MM.1S (cell line): ENCODE data around the gene CLEC1A.

Source experiments
- DNase-seq: peaks from one replicate; pipeline ENCODE4 v3.0.0-alpha.2; 2015
- H2AFZ ChIP-seq: fragments of 300-600 bp; sonication (generic); 2 replicates; pipeline ENCODE4 v1.6.0; 2016; ENCODE audit warnings: antibody characterized with exemption, low read length
- H3F3A ChIP-seq: fragments of 300-600 bp; sonication (generic); 2 replicates; pipeline ENCODE4 v1.6.1; 2016; ENCODE audit warnings: mild to moderate bottlenecking, antibody characterized with exemption, low read length, moderate library complexity, mixed read lengths; ENCODE audit not compliant: insufficient read depth
- H3K27ac ChIP-seq: fragments of 300-600 bp; sonication (generic); 2 replicates; pipeline ENCODE4 v1.5.1; 2016; ENCODE audit warnings: mild to moderate bottlenecking, low read length
- H3K27me3 ChIP-seq: fragments of 300-600 bp; sonication (generic); replicated peaks from 2 replicates; pipeline ENCODE4 v1.6.0; 2016; ENCODE audit warnings: low read length; ENCODE audit not compliant: insufficient read depth
- H3K36me3 ChIP-seq: fragments of 300-600 bp; sonication (generic); replicated peaks from 2 replicates; pipeline ENCODE4 v1.6.1; 2016; ENCODE audit warnings: mild to moderate bottlenecking, low read length, mixed read lengths; ENCODE audit not compliant: insufficient read depth
- H3K4me1 ChIP-seq: fragments of 300-600 bp; sonication (generic); 2 replicates; pipeline ENCODE4 v1.6.1; 2016; ENCODE audit warnings: low read length, mixed read lengths
- H3K4me2 ChIP-seq: fragments of 300-600 bp; sonication (generic); 2 replicates; pipeline ENCODE4 v1.6.0; 2016; ENCODE audit warnings: low read depth, low read length
- H3K4me3 ChIP-seq: fragments of 300-600 bp; sonication (generic); 2 replicates; pipeline ENCODE4 v1.5.1; 2016; ENCODE audit warnings: low read length, mixed read lengths
- H3K79me2 ChIP-seq: fragments of 300-600 bp; sonication (generic); 2 replicates; pipeline ENCODE4 v1.6.1; 2016; ENCODE audit warnings: mixed run types, low read length, mixed read lengths
- H3K9ac ChIP-seq: fragments of 300-600 bp; sonication (generic); 2 replicates; pipeline ENCODE4 v1.6.1; 2016; ENCODE audit warnings: low read length, mixed read lengths
- H3K9me2 ChIP-seq: fragments of 300-600 bp; sonication (generic); replicated peaks from 2 replicates; pipeline ENCODE4 v1.6.1; 2016; ENCODE audit warnings: mild to moderate bottlenecking, low read length, mixed read lengths; ENCODE audit not compliant: insufficient read depth
- H3K9me3 ChIP-seq: fragments of 300-600 bp; sonication (generic); replicated peaks from 2 replicates; pipeline ENCODE4 v1.6.1; 2016; ENCODE audit warnings: mild to moderate bottlenecking, low read length, mixed read lengths; ENCODE audit not compliant: insufficient read depth
- H4K20me1 ChIP-seq: fragments of 300-600 bp; sonication (generic); 2 replicates; pipeline ENCODE4 v1.6.1; 2016; ENCODE audit warnings: mild to moderate bottlenecking, low read length, moderate library complexity, mixed read lengths; ENCODE audit not compliant: insufficient read depth
- CTCF ChIP-seq: fragments of 300-600 bp; sonication (generic); IDR thresholded peaks from 2 replicates; pipeline ENCODE4 v1.5.1; 2016; ENCODE audit warnings: antibody characterized with exemption, low read length, mixed read lengths
- EZH2 ChIP-seq: fragments of 300-600 bp; sonication (generic); optimal IDR thresholded peaks from 2 replicates; pipeline ENCODE3; 2017; ENCODE audit warnings: low read depth, mild to moderate bottlenecking, antibody characterized with exemption, low read length, mixed read lengths
- EZH2phosphoT487 ChIP-seq: fragments of 300-600 bp; sonication (generic); IDR thresholded peaks from 2 replicates; pipeline ENCODE4 v1.6.1; 2018; ENCODE audit warnings: antibody characterized with exemption, low read length

CLEC1A gene

DNA sequence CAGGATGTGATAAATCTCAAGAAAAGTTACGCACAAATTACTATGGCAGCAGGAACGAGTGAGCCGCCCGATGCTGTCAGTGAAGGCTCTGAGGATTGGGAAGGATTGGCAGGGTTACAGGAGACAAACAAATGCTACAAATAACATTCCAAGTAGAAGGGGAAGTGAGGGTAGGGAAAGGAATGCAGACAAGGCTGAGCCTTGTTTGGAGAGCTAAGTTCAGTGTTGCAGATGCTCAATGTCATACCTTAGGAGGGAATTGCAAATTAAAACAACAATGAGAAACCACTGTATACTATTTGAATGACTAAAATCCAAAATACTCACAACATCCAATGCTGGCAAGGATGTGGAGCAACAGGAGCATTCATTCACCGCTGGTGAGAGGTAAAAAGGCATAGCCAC is 67.0 kb downstream of the CLEC1A start:
- peaks cover 11% of the 10 kb centered on the region for H3K4me1 ChIP-seq
- no peak overlapping the region for H3K4me2 ChIP-seq

GRCh38 chr12:10031321-10031720 is 67.5 kb downstream of the CLEC1A start:
- H3K9ac ChIP-seq: no peak overlapping the region
- no peak overlapping the region for H3K27ac ChIP-seq

More for the DNA sequence above, 67.0 kb downstream of the CLEC1A start:
- Histone ChIP-seq H2AFZ (no peak overlapping the region), H4K20me1 (no peaks in the 10 kb centered on the region), H3K9ac (no peak overlapping the region), H3K36me3 (no peaks in the 10 kb centered on the region), H3K27me3 (no peaks in the 10 kb centered on the region), H3K4me3 (no peak overlapping the region), H3K9me3 (no peaks in the 10 kb centered on the region), H3K9me2 (no peaks in the 10 kb centered on the region), H3K79me2 (no peaks in the 10 kb centered on the region), H3F3A (no peaks in the 10 kb centered on the region), H3K27ac (no peak overlapping the region)
- DNase-seq: no peak
- TF ChIP-seq EZH2phosphoT487: no peak

GRCh38 chr12:10030446-10030845 is 68.3 kb downstream of the CLEC1A start, which contains the start of gene CLEC9A:
Gene CLEC9A, plus strand, starts transcription at chr12:10030682. Its CDS starts 22,006 bp downstream, at chr12:10052688.
- no peaks in the 10 kb centered on the region for H3K9me2 ChIP-seq
- no peaks in the 10 kb centered on the region for H3K9me3 ChIP-seq
- peaks cover 11% of the 10 kb centered on the region for H3K4me1 ChIP-seq
- H3K79me2 ChIP-seq: no peaks in the 10 kb centered on the region
- H2AFZ ChIP-seq: no peak within 1 kb of the TSS
- H3K9ac ChIP-seq: no peak within 1 kb of the TSS
- no peaks in the 10 kb centered on the region for H3K27me3 ChIP-seq
- no peak within 1 kb of the TSS for H3K27ac ChIP-seq
- no peaks in the 10 kb centered on the region for H4K20me1 ChIP-seq
- no peaks in the 10 kb centered on the region for H3K36me3 ChIP-seq
- H3K4me3 ChIP-seq: no peak within 1 kb of the TSS
- no peak within 1 kb of the TSS for H3K4me2 ChIP-seq
- H3F3A ChIP-seq: no peaks in the 10 kb centered on the region
- DNase-seq: no peak
- TF ChIP-seq CTCF (no peak), EZH2 (no peak), EZH2phosphoT487 (no peak)

More at GRCh38 chr12:10031321-10031720, 67.5 kb downstream of the CLEC1A start:
- no peaks in the 10 kb centered on the region for H3F3A ChIP-seq
- H3K9me3 ChIP-seq: no peaks in the 10 kb centered on the region
- H3K4me2 ChIP-seq: no peak overlapping the region
- no peaks in the 10 kb centered on the region for H3K36me3 ChIP-seq
- no peak for TF ChIP-seq CTCF
- TF ChIP-seq EZH2: no peak
- no peak for TF ChIP-seq EZH2phosphoT487
- H4K20me1 ChIP-seq: no peaks in the 10 kb centered on the region
- H3K4me3 ChIP-seq: no peak overlapping the region
- H2AFZ ChIP-seq: no peak overlapping the region
- DNase-seq: no peak
- H3K4me1 ChIP-seq: peaks cover 11% of the 10 kb centered on the region
- no peaks in the 10 kb centered on the region for H3K79me2 ChIP-seq
- no peaks in the 10 kb centered on the region for H3K27me3 ChIP-seq
- no peaks in the 10 kb centered on the region for H3K9me2 ChIP-seq

- Histone ChIP-seq H3K27ac (no peak overlapping the region), H3K9me3 (no peaks in the 10 kb centered on the region), H3K4me3 (no peak overlapping the region), H3K4me1 (no peaks in the 10 kb centered on the region), H3K9ac (no peak overlapping the region), H4K20me1 (no peaks in the 10 kb centered on the region), H3K27me3 (no peaks in the 10 kb centered on the region), H2AFZ (no peak overlapping the region), H3K4me2 (no peak overlapping the region), H3K79me2 (no peaks in the 10 kb centered on the region), H3K36me3 (no peaks in the 10 kb centered on the region), H3K9me2 (no peaks in the 10 kb centered on the region), H3F3A (no peaks in the 10 kb centered on the region)
- no peak for DNase-seq
- TF ChIP-seq EZH2: no peak
- TF ChIP-seq EZH2phosphoT487: no peak
- TF ChIP-seq CTCF: no peak
Observed at GRCh38 chr12:10027721-10028120, 71.1 kb downstream of the CLEC1A start.
